Peyer's patch (tissue), 4 donors: ENCODE measurements around the gene LYPD4.

Source experiments
- POLR2A ChIP-seq, 2 donors: fragments of 450-650 bp; IDR thresholded peaks; one replicate each; pipeline ENCODE4 v1.5.1; 2017; ENCODE audit warnings: antibody characterized with exemption in 2 of 2, mild to moderate bottlenecking in 2 of 2, moderate library complexity in 2 of 2
- TF ChIP-seq, protein P1 (sequence below), 6 experiments: fragments of 450-650 bp in 4 of 6; fragments of 200-600 bp in 2 of 6; sonication (generic) in 1 of 6; IDR thresholded peaks; one replicate each; pipeline ENCODE4 v1.5.1; 2017 to 2019; ENCODE audit warnings: antibody characterized with exemption in 6 of 6, mild to moderate bottlenecking in 3 of 6, moderate library complexity in 1 of 6

DNA sequence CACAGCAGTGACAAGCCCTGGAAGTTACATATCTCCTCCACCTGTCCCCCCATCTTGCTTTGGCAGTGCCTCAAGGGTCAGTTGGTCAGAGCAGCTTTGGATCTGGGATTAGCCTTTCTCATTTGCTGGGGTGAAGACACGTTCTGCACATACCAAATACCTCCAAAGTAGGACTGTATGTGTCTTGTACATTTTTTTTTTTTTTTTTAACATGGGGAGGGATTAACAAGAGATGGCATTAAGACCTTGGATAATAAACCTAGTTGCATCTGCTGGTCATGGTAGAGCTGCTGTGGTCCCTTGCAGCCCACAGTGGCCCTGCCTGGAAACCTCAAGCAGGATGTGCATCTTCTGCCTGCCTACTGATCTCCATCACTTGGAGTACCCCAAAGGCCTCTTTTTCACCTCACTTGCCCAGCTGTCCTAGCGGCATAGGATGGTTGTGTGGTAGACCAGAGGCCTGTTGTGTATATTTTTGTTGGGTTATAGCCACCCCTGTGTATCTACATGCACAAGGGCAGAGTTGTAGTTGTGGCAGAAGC lies 18.0 kb upstream of the LYPD4 start:
- no peak for TF ChIP-seq POLR2A (IDR thresholded peaks at IDR 0.05)
- TF ChIP-seq, protein P1, sequence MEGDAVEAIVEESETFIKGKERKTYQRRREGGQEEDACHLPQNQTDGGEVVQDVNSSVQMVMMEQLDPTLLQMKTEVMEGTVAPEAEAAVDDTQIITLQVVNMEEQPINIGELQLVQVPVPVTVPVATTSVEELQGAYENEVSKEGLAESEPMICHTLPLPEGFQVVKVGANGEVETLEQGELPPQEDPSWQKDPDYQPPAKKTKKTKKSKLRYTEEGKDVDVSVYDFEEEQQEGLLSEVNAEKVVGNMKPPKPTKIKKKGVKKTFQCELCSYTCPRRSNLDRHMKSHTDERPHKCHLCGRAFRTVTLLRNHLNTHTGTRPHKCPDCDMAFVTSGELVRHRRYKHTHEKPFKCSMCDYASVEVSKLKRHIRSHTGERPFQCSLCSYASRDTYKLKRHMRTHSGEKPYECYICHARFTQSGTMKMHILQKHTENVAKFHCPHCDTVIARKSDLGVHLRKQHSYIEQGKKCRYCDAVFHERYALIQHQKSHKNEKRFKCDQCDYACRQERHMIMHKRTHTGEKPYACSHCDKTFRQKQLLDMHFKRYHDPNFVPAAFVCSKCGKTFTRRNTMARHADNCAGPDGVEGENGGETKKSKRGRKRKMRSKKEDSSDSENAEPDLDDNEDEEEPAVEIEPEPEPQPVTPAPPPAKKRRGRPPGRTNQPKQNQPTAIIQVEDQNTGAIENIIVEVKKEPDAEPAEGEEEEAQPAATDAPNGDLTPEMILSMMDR (IDR thresholded peaks at IDR 0.05), result no peak
